PC-9 (cell line): Measurements from ENCODE around the gene EDN2. TPM values are rescaled to one million over a fixed set of nuclear protein-coding genes. Genes with fewer than 3 reads are reported as not detected.

ENCODE experiments used
- BruUV-seq: library from RNA; stranded (reverse); fragments of 400-500 nt; replicated peaks from 2 replicates; lab custom pipeline; 2021; lab: Mats Ljungman, UMichigan
- CTCF ChIA-PET: fragments of 300-600 bp; sonication (Branson Sonifier 250); formaldehyde crosslinking; loops from one replicate; lab custom pipeline; 2022; ENCODE audit warnings: antibody characterized with exemption; lab: Charles Lee
- POLR2A ChIA-PET: fragments of 300-600 bp; sonication (Branson Sonifier 250); formaldehyde crosslinking; loops from one replicate; lab custom pipeline; 2022; ENCODE audit warnings: antibody characterized with exemption; ENCODE audit not compliant: unreplicated experiment; lab: Charles Lee
- DNase-seq, 2 experiments: peaks; one replicate each; pipeline versions ENCODE4 v3.0.0 to v3.0.0-alpha.2; 2015 to 2022; ENCODE audit warnings: mixed read lengths in 1 of 2
- H2AFZ ChIP-seq: fragments of 200-600 bp; sonication (generic); 2 replicates; pipeline ENCODE4 v1.8.1; 2017; ENCODE audit warnings: antibody characterized with exemption
- H3F3A ChIP-seq: fragments of 200-600 bp; sonication (generic); 2 replicates; pipeline ENCODE4 v1.8.1; 2017; ENCODE audit warnings: antibody characterized with exemption, mild to moderate bottlenecking, low read depth; ENCODE audit not compliant: insufficient read depth
- H3K27ac ChIP-seq: fragments of 200-600 bp; sonication (generic); 2 replicates; pipeline ENCODE4 v1.6.1; 2016; ENCODE audit warnings: mixed run types
- H3K27me3 ChIP-seq: fragments of 200-600 bp; sonication (generic); 2 replicates; pipeline ENCODE4 v1.6.1; 2016; ENCODE audit warnings: low read depth, mixed run types; ENCODE audit not compliant: insufficient read depth
- H3K36me3 ChIP-seq: fragments of 200-600 bp; sonication (generic); 2 replicates; pipeline ENCODE4 v1.6.1; 2016; ENCODE audit warnings: low read depth, mixed run types
- H3K4me1 ChIP-seq: fragments of 200-600 bp; sonication (generic); replicated peaks from 2 replicates; pipeline ENCODE4 v1.6.1; 2016; ENCODE audit warnings: mixed run types; ENCODE audit not compliant: insufficient read depth
- H3K4me2 ChIP-seq: fragments of 200-600 bp; sonication (generic); 2 replicates; pipeline ENCODE4 v1.6.1; 2017; ENCODE audit warnings: mixed run types
- H3K4me3 ChIP-seq: fragments of 200-600 bp; sonication (generic); 2 replicates; pipeline ENCODE4 v1.6.1; 2016; ENCODE audit warnings: mixed run types
- H3K79me2 ChIP-seq: fragments of 200-600 bp; sonication (generic); 2 replicates; pipeline ENCODE4 v1.6.1; 2017; ENCODE audit warnings: low read depth, mixed run types
- H3K9me2 ChIP-seq: fragments of 200-600 bp; sonication (generic); 2 replicates; pipeline ENCODE4 v1.8.1; 2017; ENCODE audit warnings: mild to moderate bottlenecking; ENCODE audit not compliant: insufficient read depth
- H3K9me3 ChIP-seq: fragments of 200-600 bp; sonication (generic); 2 replicates; pipeline ENCODE4 v1.8.1; 2016; ENCODE audit warnings: low read depth; ENCODE audit not compliant: insufficient read depth
- H4K20me1 ChIP-seq: fragments of 200-600 bp; sonication (generic); 2 replicates; pipeline ENCODE4 v1.8.1; 2017; ENCODE audit not compliant: insufficient read depth
- CTCF ChIP-seq: fragments of 200-600 bp; sonication (generic); conservative IDR thresholded peaks from 2 replicates; pipeline ENCODE4 v1.6.1; 2017; ENCODE audit warnings: mixed run types, antibody characterized with exemption, mild to moderate bottlenecking, moderate library complexity
- EZH2 ChIP-seq: fragments of 200-600 bp; sonication (generic); IDR thresholded peaks from 2 replicates; pipeline ENCODE4 v1.8.0; 2017; ENCODE audit warnings: antibody characterized with exemption, low read depth
- intact Hi-C: fragments of 100-400 bp; cut with micrococcal nuclease; formaldehyde crosslinking; loops from one replicate; pipeline ENCODE4 v1.10.0; 2022; ENCODE audit not compliant: unreplicated experiment
- total RNA-seq: library from RNA; stranded (reverse); gene quantifications from 2 replicates; pipeline ENCODE4 v1.2.3, GENCODE V29; 2021

Gene EDN2
- total RNA-seq, 1 experiment from 2014 or later: 0.48 TPM

GRCh38 chr1:41486371-41487125, 2.1 kb upstream of the EDN2 start:
- H3K27me3 ChIP-seq: no peaks in the 10 kb centered on the region
- no TSS peak for BruUV-seq
- CTCF ChIA-PET: no interaction called here
- H3K4me1 ChIP-seq: peaks cover 27% of the 10 kb centered on the region
- H3K9me3 ChIP-seq: no peaks in the 10 kb centered on the region
- TF ChIP-seq EZH2 (no peak), CTCF (no peak)
- no peak overlapping the region for H3K4me3 ChIP-seq
- peaks cover 4% of the 10 kb centered on the region; the same call in 1 of the 2 replicates for H3F3A ChIP-seq
- no peaks in the 10 kb centered on the region for H3K79me2 ChIP-seq
- no peak overlapping the region for H3K4me2 ChIP-seq
- H3K27ac ChIP-seq: no peak overlapping the region
- no peak for DNase-seq
- H2AFZ ChIP-seq: no peak overlapping the region
- no peaks in the 10 kb centered on the region for H3K36me3 ChIP-seq
- POLR2A ChIA-PET: no interaction called here
- intact Hi-C loops: loop anchor here (1.0 kb wide), 1 partner anchor 53 kb away; no protein-coding TSS in a partner anchor
- H3K9me2 ChIP-seq: no peaks in the 10 kb centered on the region
- H4K20me1 ChIP-seq: no peaks in the 10 kb centered on the region

- no peaks in the 10 kb centered on the region for H4K20me1 ChIP-seq
- no peaks in the 10 kb centered on the region for H3K36me3 ChIP-seq
- no peaks in the 10 kb centered on the region for H3K79me2 ChIP-seq
- no peaks in the 10 kb centered on the region for H3K27me3 ChIP-seq
- H3K4me3 ChIP-seq: no peak overlapping the region
- H2AFZ ChIP-seq: no peak overlapping the region
- H3K9me3 ChIP-seq: no peaks in the 10 kb centered on the region
- peaks cover 4% of the 10 kb centered on the region; the same call in 1 of the 2 replicates for H3F3A ChIP-seq
- H3K4me2 ChIP-seq: no peak overlapping the region
- H3K4me1 ChIP-seq: peaks cover 27% of the 10 kb centered on the region
- no peak overlapping the region for H3K27ac ChIP-seq
- TF ChIP-seq CTCF (no peak), EZH2 (no peak)
- intact Hi-C loops: loop anchor here (1.0 kb wide), 1 partner anchor 53 kb away; no protein-coding TSS in a partner anchor
- DNase-seq: no peak
- CTCF ChIA-PET: no interaction called here
- BruUV-seq: no TSS peak
- no peaks in the 10 kb centered on the region for H3K9me2 ChIP-seq
- POLR2A ChIA-PET: interaction anchor here (0.7 kb wide), 1 partner anchor 29 kb away, joined by 10 read pairs; no protein-coding TSS in a partner anchor
These were observed 1.5 kb upstream of the EDN2 start for GRCh38 chr1:41486053-41486370.

DNA sequence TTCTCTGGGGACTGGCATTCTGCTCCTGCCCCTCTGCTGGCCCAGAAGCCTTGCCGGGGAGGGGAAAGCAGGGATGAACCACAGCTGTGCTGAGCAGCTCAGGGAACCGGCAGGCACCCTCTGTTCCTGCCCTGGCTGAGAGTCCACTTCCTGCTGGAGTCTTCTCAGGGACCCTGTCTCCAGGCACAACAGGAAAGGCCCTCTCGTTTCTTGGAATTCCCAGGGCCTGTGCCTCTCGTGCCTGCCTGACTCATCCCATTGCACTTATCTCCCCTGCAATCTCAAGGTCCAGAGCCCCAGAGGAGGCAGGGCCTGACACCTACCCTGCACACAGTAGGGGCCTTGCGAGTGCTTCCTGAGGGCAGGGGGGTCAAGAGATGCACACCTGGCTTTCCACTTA, 1.1 kb upstream of the EDN2 start:
- Histone ChIP-seq H3K4me3 (no peak overlapping the region), H2AFZ (no peak overlapping the region), H3K36me3 (no peaks in the 10 kb centered on the region), H3F3A (peaks cover 4% of the 10 kb centered on the region; the same call in 1 of the 2 replicates), H3K79me2 (no peaks in the 10 kb centered on the region), H3K27me3 (no peaks in the 10 kb centered on the region), H3K9me2 (no peaks in the 10 kb centered on the region), H4K20me1 (no peaks in the 10 kb centered on the region), H3K9me3 (no peaks in the 10 kb centered on the region), H3K4me2 (peak overlapping the region; percentile 63), H3K4me1 (peaks cover 27% of the 10 kb centered on the region), H3K27ac (no peak overlapping the region)
- no TSS peak for BruUV-seq
- DNase-seq: peak; percentile 66 to 69
- CTCF ChIA-PET: interaction anchor here (1.9 kb wide), 1 partner anchor 30 kb away, joined by 12 read pairs; no protein-coding TSS in a partner anchor
- POLR2A ChIA-PET: interaction anchor here (0.7 kb wide), 1 partner anchor 30 kb away, joined by 10 read pairs; no protein-coding TSS in a partner anchor
- intact Hi-C loops: loop anchor here (1.0 to 2.0 kb wide), 2 partner anchors 13 to 52 kb away; no protein-coding TSS in a partner anchor
- TF ChIP-seq EZH2: no peak
- no peak for TF ChIP-seq CTCF
